ENCODE results near the gene SHISA6.

DNA sequence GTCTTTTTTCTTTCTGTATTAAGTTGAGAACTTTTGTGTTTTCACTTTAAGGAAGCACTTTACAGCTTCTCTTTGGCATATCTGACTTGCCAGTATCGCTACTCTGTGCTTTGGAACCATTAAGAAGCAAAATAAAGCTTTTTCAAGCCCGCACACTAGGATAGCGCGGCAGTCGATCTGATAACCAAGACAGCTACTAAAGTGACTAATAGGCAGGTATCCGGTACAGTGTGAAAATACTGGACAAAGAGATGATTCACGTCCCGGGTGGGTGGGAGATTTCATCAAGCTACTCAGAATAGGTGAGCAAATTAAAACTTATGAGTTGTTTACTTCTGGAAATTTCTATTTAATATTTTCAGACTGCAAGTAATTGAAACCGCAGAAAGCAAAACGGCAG, 53.8 kb downstream of the SHISA6 start:
- TF ChIP-seq, protein P1, sequence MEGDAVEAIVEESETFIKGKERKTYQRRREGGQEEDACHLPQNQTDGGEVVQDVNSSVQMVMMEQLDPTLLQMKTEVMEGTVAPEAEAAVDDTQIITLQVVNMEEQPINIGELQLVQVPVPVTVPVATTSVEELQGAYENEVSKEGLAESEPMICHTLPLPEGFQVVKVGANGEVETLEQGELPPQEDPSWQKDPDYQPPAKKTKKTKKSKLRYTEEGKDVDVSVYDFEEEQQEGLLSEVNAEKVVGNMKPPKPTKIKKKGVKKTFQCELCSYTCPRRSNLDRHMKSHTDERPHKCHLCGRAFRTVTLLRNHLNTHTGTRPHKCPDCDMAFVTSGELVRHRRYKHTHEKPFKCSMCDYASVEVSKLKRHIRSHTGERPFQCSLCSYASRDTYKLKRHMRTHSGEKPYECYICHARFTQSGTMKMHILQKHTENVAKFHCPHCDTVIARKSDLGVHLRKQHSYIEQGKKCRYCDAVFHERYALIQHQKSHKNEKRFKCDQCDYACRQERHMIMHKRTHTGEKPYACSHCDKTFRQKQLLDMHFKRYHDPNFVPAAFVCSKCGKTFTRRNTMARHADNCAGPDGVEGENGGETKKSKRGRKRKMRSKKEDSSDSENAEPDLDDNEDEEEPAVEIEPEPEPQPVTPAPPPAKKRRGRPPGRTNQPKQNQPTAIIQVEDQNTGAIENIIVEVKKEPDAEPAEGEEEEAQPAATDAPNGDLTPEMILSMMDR (optimal IDR thresholded peaks at IDR 0.05 in 1 of 3, IDR thresholded peaks at IDR 0.05 in 1 of 3, conservative IDR thresholded peaks at IDR 0.05 in 1 of 3; ENCODE audit: extremely low read depth in 1 of 3, insufficient read depth in 2 of 3, low read length in 3 of 3), result no peak
- no peak for TF ChIP-seq EZH2 (IDR thresholded peaks at IDR 0.05; ENCODE audit: low read length)
